Central memory CD8-positive, alpha-beta T cell (primary cell): ENCODE data around the gene TAS2R60.
"Not testable (repeated sequence)": the region's sequence is repeated elsewhere in the genome, so short reads cannot be mapped to it uniquely, and the experiment has no call there.

Experiments used
- ATAC-seq: fragments of 150-1000 bp; cut with Tn5 transposase; replicated peaks from 2 replicates; pipeline ENCODE4 v1.10.0; 2022; ENCODE audit warnings: mild to moderate bottlenecking, moderate FRiP score, moderate number of reproducible peaks; ENCODE audit not compliant: poor library complexity, severe bottlenecking; ENCODE audit errors: extremely low read depth
- DNase-seq, 2 donors: peaks; one replicate each; pipeline ENCODE4 v3.0.0; 2021; ENCODE audit warnings: low spot score in 2 of 2
- H3K27ac Mint-ChIP-seq: one replicate; pipeline ENCODE4 v1.8.0; 2022; ENCODE audit warnings: low read depth, mild to moderate bottlenecking, moderate library complexity, mixed read lengths
- H3K27me3 Mint-ChIP-seq: one replicate; pipeline ENCODE4 v1.8.0; 2022; ENCODE audit warnings: mixed read lengths
- H3K36me3 Mint-ChIP-seq: one replicate; pipeline ENCODE4 v1.8.0; 2022; ENCODE audit warnings: mild to moderate bottlenecking, moderate library complexity, mixed read lengths; ENCODE audit not compliant: insufficient read depth
- H3K4me1 Mint-ChIP-seq: one replicate; pipeline ENCODE4 v1.8.0; 2022; ENCODE audit warnings: mixed read lengths
- H3K4me3 Mint-ChIP-seq: one replicate; pipeline ENCODE4 v1.8.0; 2022; ENCODE audit warnings: mild to moderate bottlenecking, moderate library complexity, mixed read lengths
- H3K9me3 Mint-ChIP-seq: one replicate; pipeline ENCODE4 v1.8.0; 2022; ENCODE audit warnings: mixed read lengths

The TAS2R60 gene

DNA sequence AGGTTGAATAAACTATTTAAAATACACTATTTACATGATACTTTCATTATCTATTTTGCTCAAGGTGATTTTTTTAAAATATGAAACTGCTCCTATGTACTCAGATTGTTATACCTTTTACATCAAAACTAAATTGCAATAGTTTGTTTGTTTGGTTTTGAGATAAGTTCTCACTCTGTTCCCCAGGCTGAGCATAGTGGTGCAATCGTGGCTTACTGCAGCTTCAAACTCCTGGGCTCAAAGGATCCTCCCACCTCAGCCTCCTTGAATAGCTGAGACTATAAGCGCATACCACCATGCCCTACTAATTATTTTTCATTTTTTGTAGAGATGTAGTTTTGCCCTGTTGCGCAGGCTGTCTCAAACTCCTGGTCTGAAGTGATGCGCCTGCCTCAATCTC, 12.7 kb downstream of the TAS2R60 start:
- Mint-ChIP-seq H3K9me3 (no peaks in the 10 kb centered on the region), H3K4me3 (no peak overlapping the region), H3K27me3 (peaks cover 45% of the 10 kb centered on the region), H3K27ac (no peak overlapping the region), H3K36me3 (no peaks in the 10 kb centered on the region), H3K4me1 (no peaks in the 10 kb centered on the region)
- no peak for ATAC-seq
- no peak for DNase-seq

DNA sequence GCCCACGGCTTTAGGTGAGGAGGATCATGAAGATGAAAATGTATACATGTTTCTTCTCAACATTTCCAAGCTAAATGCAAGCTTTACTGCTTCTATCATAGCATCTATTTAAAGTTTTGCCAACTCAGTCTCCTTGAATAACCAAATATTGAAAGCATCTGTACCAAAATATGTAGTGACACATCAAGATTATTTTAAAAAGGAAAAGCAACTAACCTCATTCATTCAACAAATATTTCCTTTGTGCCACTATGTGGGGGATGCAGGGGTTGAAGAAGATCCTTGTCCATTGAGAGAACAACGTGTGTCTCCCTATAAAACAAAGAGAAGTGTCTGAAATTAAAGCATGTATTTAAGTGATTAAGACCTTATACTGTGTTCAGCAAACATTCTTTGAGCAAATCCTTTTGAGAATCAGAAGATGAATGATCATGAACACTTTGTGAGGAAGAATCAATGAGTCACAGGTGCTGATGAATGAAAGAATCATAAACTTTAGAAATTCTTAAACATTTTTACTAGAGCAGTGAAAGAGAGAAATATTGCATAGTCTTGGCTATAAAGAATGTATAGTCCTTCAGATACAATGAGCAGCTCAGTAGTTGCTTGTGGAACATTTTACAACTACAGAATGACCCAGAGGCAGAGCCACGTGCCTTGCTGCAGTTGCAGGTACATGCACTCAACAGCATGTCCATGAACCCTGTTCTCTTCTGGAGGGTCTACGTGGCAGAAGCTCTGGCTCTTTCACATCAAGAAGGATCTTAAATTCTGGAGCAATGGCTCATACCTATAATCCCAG, 13.9 kb downstream of the TAS2R60 start:
- no peak for DNase-seq

DNA sequence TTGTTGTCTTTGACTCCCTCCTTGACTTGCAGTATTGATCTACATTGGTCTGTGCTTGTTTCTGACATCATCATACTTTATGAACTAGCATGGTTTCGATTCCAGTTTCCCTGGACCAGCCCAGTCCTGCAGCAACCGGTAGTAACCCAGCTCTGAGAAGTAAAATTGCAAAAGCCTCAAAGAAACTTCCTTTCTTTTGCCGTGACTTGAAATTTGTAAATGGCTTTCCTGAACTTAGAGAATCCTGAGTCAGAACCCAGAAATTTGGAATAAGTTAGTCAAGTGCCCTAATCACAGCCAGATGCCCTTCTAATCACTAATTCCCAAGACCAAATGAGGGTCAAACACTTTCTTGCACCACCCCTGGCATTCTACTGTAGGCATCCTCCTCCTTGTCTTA, 15.0 kb downstream of the TAS2R60 start:
- no peaks in the 10 kb centered on the region for H3K36me3 Mint-ChIP-seq
- H3K27ac Mint-ChIP-seq = no peak overlapping the region
- H3K4me1 Mint-ChIP-seq = no peaks in the 10 kb centered on the region
- H3K4me3 Mint-ChIP-seq = no peak overlapping the region
- peaks cover 28% of the 10 kb centered on the region for H3K27me3 Mint-ChIP-seq
- no peak for ATAC-seq
- H3K9me3 Mint-ChIP-seq = no peaks in the 10 kb centered on the region
- no peak for DNase-seq

More for the DNA sequence above, 13.9 kb downstream of the TAS2R60 start:
- H3K36me3 Mint-ChIP-seq = no peaks in the 10 kb centered on the region
- H3K27me3 Mint-ChIP-seq = peaks cover 36% of the 10 kb centered on the region
- H3K4me1 Mint-ChIP-seq = no peaks in the 10 kb centered on the region
- no peak overlapping the region for H3K27ac Mint-ChIP-seq
- H3K4me3 Mint-ChIP-seq = no peak overlapping the region
- no peak for ATAC-seq
- no peaks in the 10 kb centered on the region for H3K9me3 Mint-ChIP-seq

DNA sequence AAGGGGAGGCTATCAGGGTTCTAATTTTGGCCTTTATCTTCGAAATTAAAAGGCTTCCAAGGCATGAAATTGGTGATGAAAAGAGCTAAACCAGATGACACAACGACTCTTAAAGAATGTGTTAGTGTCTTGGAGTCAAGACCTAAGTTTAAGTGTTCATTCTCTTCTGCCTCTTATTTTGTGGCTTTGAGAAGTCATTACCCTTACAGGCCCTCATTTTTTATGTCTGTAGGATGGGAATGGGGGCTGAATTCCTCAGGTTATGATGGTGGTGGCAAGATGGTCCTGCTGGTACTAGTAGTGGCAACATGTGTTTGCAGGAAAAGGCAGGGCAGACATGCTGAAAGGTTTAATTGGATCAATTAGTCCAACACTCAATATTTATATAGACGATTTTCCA, 15.4 kb downstream of the TAS2R60 start:
- Mint-ChIP-seq H3K36me3 (no peaks in the 10 kb centered on the region), H3K27me3 (peaks cover 28% of the 10 kb centered on the region), H3K4me1 (no peaks in the 10 kb centered on the region), H3K27ac (no peak overlapping the region), H3K4me3 (no peak overlapping the region), H3K9me3 (no peaks in the 10 kb centered on the region)
- no peak for ATAC-seq
- DNase-seq = no peak

DNA sequence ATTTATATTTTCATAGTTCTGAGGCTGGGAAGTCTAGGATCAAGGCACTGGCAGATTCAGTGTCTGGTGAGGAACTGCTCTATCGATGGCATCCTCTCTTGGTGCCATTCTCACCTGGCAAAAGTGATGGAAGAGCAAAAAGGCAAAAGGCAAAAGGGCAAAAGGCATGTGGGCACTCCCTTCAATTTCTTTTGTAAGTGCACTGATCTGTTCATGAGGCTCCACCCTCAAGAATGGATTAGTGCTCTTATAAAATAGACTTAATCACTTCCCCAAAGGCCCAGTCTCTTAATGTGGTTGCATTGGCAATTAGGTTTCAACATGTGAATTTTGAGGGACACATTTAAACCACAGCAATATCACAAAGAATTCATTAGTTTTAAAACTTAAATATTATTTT, 16.1 kb downstream of the TAS2R60 start:
- Mint-ChIP-seq H3K27me3 (peaks cover 32% of the 10 kb centered on the region), H3K27ac (no peak overlapping the region), H3K36me3 (no peaks in the 10 kb centered on the region), H3K4me3 (no peak overlapping the region), H3K4me1 (no peaks in the 10 kb centered on the region), H3K9me3 (no peaks in the 10 kb centered on the region)
- no peak for DNase-seq
- no peak for ATAC-seq

DNA sequence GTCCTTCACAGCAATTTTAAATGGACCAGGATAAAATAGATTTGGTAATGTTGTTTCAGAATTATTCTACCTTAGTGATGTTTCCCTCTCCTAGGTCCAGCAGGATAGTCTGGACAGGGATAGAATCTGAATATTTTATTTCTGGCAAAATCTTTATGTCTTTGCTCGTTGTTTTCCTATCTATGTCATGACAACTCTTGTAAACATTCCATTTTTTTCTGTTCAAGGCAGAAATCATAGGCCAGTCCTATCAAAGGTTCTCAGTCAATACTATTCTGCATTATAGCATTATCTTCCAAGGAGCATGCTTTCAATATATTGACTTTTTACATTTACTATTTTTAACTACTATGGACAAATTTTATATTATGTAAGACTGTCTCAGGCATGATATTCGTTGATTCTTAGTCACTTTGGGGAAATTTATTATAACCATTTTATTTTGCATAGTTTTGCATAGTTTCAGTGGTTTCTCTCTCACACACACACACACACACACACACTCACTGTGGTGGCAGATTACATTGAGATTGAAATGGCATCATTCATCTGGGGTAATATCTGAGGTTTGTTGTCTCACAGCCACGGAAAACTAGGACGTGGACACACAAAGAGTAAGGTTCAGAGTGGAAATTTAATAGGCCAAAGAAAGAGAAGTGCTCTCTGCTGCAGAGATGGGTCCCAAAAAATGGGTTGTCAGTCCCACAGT, 17.2 kb downstream of the TAS2R60 start:
- peaks cover 41% of the 10 kb centered on the region for H3K27me3 Mint-ChIP-seq
- H3K27ac Mint-ChIP-seq = no peak overlapping the region
- H3K4me1 Mint-ChIP-seq = no peaks in the 10 kb centered on the region
- ATAC-seq = no peak
- no peaks in the 10 kb centered on the region for H3K9me3 Mint-ChIP-seq
- H3K36me3 Mint-ChIP-seq = no peaks in the 10 kb centered on the region
- DNase-seq = no peak
- H3K4me3 Mint-ChIP-seq = no peak overlapping the region

DNA sequence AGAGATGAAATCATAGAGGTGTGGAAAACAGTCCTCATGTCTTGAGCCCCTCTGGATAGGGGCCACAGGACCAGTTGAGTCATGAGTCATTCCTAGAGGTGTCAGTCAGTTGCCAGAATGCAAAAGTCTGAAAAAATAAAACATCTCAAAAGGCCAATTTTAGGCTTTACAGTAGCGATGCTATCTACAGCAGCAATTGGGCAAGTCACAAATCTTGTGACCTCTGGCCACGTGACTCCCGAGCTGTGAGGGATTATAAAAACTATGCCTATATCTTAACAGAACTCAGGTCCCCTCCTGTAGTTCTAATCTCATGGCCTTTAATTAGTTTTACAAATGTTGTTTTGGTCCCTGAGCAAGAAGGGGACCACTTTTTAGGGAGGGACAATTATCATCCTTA, 18.8 kb downstream of the TAS2R60 start:
- DNase-seq (no peak), ATAC-seq (no peak)
- Mint-ChIP-seq H3K4me3 (no peak overlapping the region), H3K27me3 (peaks cover 30% of the 10 kb centered on the region), H3K4me1 (no peaks in the 10 kb centered on the region), H3K36me3 (no peaks in the 10 kb centered on the region), H3K9me3 (no peaks in the 10 kb centered on the region), H3K27ac (no peak overlapping the region)

DNA sequence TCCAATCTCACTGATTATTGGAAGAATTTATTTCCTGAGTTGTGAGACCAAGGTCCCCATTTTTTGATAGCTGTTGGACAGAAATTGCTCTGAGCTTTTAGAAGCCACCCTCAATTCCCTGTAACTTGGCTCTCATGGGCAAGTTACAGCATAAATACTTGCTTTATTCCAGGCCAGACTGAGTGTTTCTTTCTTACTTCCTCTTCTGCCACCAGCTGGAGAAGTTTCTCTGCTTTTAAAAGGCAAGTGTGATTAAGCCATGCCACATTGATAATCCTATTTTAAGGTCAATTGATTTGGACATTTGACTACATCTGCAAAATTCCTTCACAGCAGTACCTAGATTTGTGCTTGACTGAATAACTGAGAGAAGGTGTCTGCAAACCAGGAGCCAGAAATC, 20.3 kb downstream of the TAS2R60 start:
- Mint-ChIP-seq H3K4me3 (no peak overlapping the region), H3K27ac (no peak overlapping the region), H3K4me1 (no peaks in the 10 kb centered on the region), H3K9me3 (no peaks in the 10 kb centered on the region), H3K27me3 (peaks cover 32% of the 10 kb centered on the region), H3K36me3 (no peaks in the 10 kb centered on the region)
- ATAC-seq (no peak), DNase-seq (no peak)

DNA sequence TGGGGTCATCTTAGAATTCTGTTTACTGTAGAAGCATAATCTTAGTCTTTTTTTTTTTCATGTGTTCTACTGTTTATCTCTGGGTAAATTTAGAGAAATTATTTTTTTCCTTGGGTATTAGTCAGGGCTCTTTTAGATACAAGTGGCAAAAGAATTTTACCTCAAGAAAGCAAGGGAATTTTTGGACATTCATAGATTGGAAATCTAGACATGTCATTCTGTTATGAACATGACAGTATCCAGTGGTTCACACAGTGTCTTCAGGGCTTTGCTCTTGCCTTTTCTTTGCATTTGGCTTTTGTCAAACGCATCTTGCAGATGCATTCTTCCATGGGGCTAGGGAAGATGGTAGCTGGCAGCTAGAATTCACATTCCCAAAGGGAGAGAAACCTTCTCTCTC, 20.7 kb downstream of the TAS2R60 start:
- Mint-ChIP-seq H3K27ac (no peak overlapping the region), H3K4me3 (no peak overlapping the region), H3K36me3 (no peaks in the 10 kb centered on the region), H3K4me1 (no peaks in the 10 kb centered on the region), H3K27me3 (peaks cover 32% of the 10 kb centered on the region), H3K9me3 (no peaks in the 10 kb centered on the region)
- ATAC-seq (no peak), DNase-seq (no peak)

DNA sequence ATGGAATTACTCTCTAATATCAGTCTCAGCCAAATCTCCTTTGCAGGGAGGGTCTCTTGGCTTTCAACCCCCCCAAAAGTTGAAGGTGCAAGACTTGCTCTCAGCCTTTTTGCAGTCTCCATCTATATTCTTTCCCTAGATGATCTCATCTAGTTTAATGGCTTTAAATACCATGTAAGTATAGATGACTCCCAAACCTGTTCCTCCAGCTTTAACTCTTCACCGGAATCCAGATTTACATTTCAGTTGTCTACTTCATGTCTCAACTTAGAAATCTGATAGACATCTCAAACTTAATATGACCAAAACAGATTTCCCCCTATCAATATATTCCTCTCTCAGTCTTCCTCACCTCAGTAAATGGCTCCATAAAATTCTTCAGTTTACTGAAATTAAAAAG, 24.5 kb downstream of the TAS2R60 start:
- Mint-ChIP-seq H3K36me3 (no peaks in the 10 kb centered on the region), H3K27me3 (peaks cover 57% of the 10 kb centered on the region), H3K4me3 (no peak overlapping the region), H3K4me1 (no peaks in the 10 kb centered on the region), H3K9me3 (peaks cover 12% of the 10 kb centered on the region), H3K27ac (no peak overlapping the region)
- ATAC-seq (no peak), DNase-seq (no peak)

DNA sequence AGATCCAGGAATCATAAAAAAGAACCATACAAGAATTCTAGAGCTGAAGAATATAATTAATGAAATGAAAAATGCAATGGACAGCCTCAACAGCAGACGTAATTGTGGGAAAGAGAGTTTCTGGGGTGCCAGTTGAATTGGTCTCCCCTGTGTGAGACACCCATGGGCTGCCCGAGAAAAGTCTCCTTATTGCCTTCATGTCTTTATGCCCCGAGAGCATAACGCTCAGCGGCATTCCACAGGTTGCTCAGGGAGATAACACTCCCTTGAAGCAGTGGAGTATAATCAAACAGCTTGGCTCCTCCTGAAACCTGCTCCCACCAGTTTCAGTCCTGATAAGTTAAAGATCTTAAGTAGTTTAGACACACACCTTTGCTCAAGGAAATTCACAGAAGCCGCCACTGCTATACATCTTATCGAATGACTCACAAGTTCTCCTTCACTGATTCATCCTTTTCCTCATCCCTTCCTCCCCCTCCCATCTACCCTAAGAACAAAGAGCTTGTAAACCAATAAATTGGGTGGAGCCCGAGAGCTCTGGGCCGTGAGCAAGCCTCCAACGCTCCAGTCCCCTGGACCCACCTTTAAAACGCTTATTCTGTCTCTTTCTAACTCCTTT, 28.9 kb downstream of the TAS2R60 start:
- not testable (repeated sequence) for H3K4me3 Mint-ChIP-seq, H3K36me3 Mint-ChIP-seq, H3K4me1 Mint-ChIP-seq, DNase-seq, H3K27ac Mint-ChIP-seq, ATAC-seq
- Mint-ChIP-seq H3K9me3 (peaks cover 15% of the 10 kb centered on the region), H3K27me3 (peaks cover 45% of the 10 kb centered on the region)

DNA sequence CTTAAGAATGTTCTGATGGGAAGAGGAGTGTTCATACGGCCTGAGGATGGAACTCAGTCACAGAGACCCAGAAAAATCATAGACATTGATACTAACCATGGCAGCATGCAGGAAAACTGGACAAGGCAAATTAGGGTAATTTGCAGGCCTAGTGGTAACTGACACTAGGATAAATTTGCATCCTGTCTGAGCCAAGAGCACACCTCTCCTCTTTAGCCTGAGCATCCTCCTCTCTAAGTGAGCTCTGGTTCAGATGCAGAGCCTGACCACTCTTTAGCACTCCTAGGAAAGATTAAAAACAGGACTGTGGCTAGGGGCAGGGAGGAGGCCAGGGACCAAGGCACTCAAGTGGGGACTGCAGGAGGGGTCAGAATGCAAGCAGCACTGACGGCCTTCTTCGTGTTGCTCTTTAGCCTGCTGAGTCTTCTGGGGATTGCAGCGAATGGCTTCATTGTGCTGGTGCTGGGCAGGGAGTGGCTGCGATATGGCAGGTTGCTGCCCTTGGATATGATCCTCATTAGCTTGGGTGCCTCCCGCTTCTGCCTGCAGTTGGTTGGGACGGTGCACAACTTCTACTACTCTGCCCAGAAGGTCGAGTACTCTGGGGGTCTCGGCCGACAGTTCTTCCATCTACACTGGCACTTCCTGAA, 34.4 kb downstream of the TAS2R60 start, which contains the start of gene TAS2R41:
TAS2R41 (plus strand) TSS at position 373 of the 650 bp plus-strand sequence; CDS start at position 373, 0 bp downstream.
- H3K27me3 Mint-ChIP-seq = peaks cover 7% of the 10 kb centered on the region
- no peak for DNase-seq
- H3K4me1 Mint-ChIP-seq = peaks cover 11% of the 10 kb centered on the region
- H3K9me3 Mint-ChIP-seq = peaks cover 4% of the 10 kb centered on the region
- H3K36me3 Mint-ChIP-seq = peaks cover 2% of the 10 kb centered on the region
- no peak for ATAC-seq
- no peak within 1 kb of the TSS for H3K4me3 Mint-ChIP-seq
- H3K27ac Mint-ChIP-seq = no peak within 1 kb of the TSS
